HepG2 (cell line): ENCODE measurements around the gene PPFIA4. TPM values are rescaled to one million over a fixed set of nuclear protein-coding genes. Genes with fewer than 3 reads are reported as not detected.

Source experiments
- ATAC-seq: fragments of 200-7000 bp; cut with Tn5 transposase; 3 replicates; pipeline ENCODE4 v1.9.1; 2020; ENCODE audit warnings: mild to moderate bottlenecking, moderate library complexity
- BruUV-seq: library from RNA; stranded (reverse); fragments of 400-500 nt; replicated peaks from 2 replicates; lab custom pipeline; 2021; lab: Mats Ljungman, UMichigan
- CTCF ChIA-PET: fragments of 300-600 bp; formaldehyde crosslinking; extraction: SDS; loops from one replicate; lab custom pipeline; 2021; ENCODE audit warnings: low total read pairs, inconsistent platforms, low intra/inter-chr PET ratio; lab: Yijun Ruan, JAX
- POLR2A ChIA-PET: fragments of 350-600 bp; sonication (Branson Sonifier 250); formaldehyde crosslinking; loops from one replicate; lab custom pipeline; 2020; ENCODE audit warnings: antibody characterized with exemption, inconsistent platforms; lab: Yijun Ruan, JAX
- DNase-seq: peaks from one replicate; pipeline ENCODE4 v3.0.0-alpha.2; 2015; ENCODE audit warnings: low spot score
- FAIRE-seq: peaks from 3 replicates; lab custom pipeline; 2011; peaks lifted over from hg19 to GRCh38; lab: Jason Lieb, UNC
- H2AFZ ChIP-seq: one replicate; pipeline ENCODE4 v1.6.1; 2011; ENCODE audit warnings: low read length, inconsistent platforms
- H3K27ac ChIP-seq: fragments of 300-600 bp; 3 replicates; pipeline ENCODE4 v1.8.0; 2011; ENCODE audit warnings: mixed run types, mild to moderate bottlenecking, mixed read lengths, low read length, inconsistent platforms; ENCODE audit not compliant: insufficient read depth; ENCODE audit errors: extremely low read length
- H3K27me3 ChIP-seq, 2 experiments: fragments of 200-600 bp in 1 of 2; 2 replicates in 1 of 2; 3 replicates in 1 of 2; pipeline versions ENCODE4 v1.6.0 to v1.8.0; 2011; ENCODE audit warnings: low read length in 2 of 2, mild to moderate bottlenecking in 2 of 2, moderate library complexity in 2 of 2, inconsistent platforms in 1 of 2; ENCODE audit not compliant: insufficient read depth in 2 of 2, control insufficient read depth in 1 of 2
- H3K36me3 ChIP-seq, 2 experiments: fragments of 200-600 bp in 1 of 2; replicated peaks in 1 of 2; 2 replicates in 1 of 2; 3 replicates in 1 of 2; pipeline versions ENCODE4 v1.5.1 to v1.8.0; 2011; ENCODE audit warnings: low read length in 2 of 2, inconsistent platforms in 1 of 2; ENCODE audit not compliant: insufficient read depth in 2 of 2, control insufficient read depth in 1 of 2
- H3K4me1 ChIP-seq: 2 replicates; pipeline ENCODE4 v1.5.1; 2012; ENCODE audit warnings: low read length, inconsistent platforms; ENCODE audit not compliant: insufficient read depth
- H3K4me2 ChIP-seq: 2 replicates; pipeline ENCODE4 v1.6.0; 2011; ENCODE audit warnings: low read depth, low read length, inconsistent platforms
- H3K4me3 ChIP-seq, 3 experiments: fragments of 200-600 bp in 1 of 3; sonication (generic), shearing (Covaris generic) in 1 of 3; replicated peaks in 1 of 3; 2 replicates each; pipeline ENCODE4 v1.5.1; 2011 to 2016; ENCODE audit warnings: low read length in 3 of 3, inconsistent platforms in 2 of 3, low read depth in 2 of 3, mild to moderate bottlenecking in 2 of 3, control low read depth in 1 of 3, mixed read lengths in 1 of 3; ENCODE audit not compliant: insufficient read depth in 1 of 3
- H3K79me2 ChIP-seq: one replicate; pipeline ENCODE4 v1.6.1; 2011; ENCODE audit warnings: low read length, inconsistent platforms; ENCODE audit not compliant: insufficient read depth
- H3K9ac ChIP-seq: 2 replicates; pipeline ENCODE4 v1.6.0; 2011; ENCODE audit warnings: mild to moderate bottlenecking, low read depth, low read length, inconsistent platforms; ENCODE audit not compliant: insufficient read depth
- H3K9me3 ChIP-seq: 2 replicates; pipeline ENCODE4 v1.5.1; 2012; ENCODE audit warnings: mild to moderate bottlenecking, low read length
- H4K20me1 ChIP-seq: 2 replicates; pipeline ENCODE4 v1.6.0; 2011; ENCODE audit warnings: inconsistent platforms, mild to moderate bottlenecking, low read length, moderate library complexity; ENCODE audit not compliant: insufficient read depth
- ARNTL ChIP-seq: sonication (generic); formaldehyde crosslinking; IDR thresholded peaks from 2 replicates; pipeline ENCODE4 v1.4.0; 2020; ENCODE audit warnings: mild to moderate bottlenecking, missing genetic modification reagents
- CCAR2 ChIP-seq: fragments of 200-400 bp; formaldehyde crosslinking; optimal IDR thresholded peaks from 2 replicates; pipeline ENCODE3; 2018; ENCODE audit warnings: low read depth, mild to moderate bottlenecking, low read length, moderate library complexity
- MATR3 ChIP-seq: sonication (generic); formaldehyde crosslinking; IDR thresholded peaks from 2 replicates; pipeline ENCODE4 v1.4.0; 2020; ENCODE audit warnings: missing genetic modification reagents
- MYNN ChIP-seq: sonication (generic); formaldehyde crosslinking; IDR thresholded peaks from 2 replicates; pipeline ENCODE4 v1.4.0; 2020; ENCODE audit warnings: mild to moderate bottlenecking, low read depth, missing genetic modification reagents
- RNF2 ChIP-seq: fragments of 450-650 bp; conservative IDR thresholded peaks from 2 replicates; pipeline ENCODE4 v1.6.1; 2016; ENCODE audit warnings: low read depth
- SRSF9 ChIP-seq: fragments of 200-400 bp; formaldehyde crosslinking; IDR thresholded peaks from 2 replicates; pipeline ENCODE4 v1.6.1; 2018; ENCODE audit warnings: borderline replicate concordance, mild to moderate bottlenecking, low read depth, low read length; ENCODE audit not compliant: insufficient read depth, poor library complexity, severe bottlenecking
- U2AF2 ChIP-seq: fragments of 200-400 bp; formaldehyde crosslinking; IDR thresholded peaks from 2 replicates; pipeline ENCODE4 v1.6.1; 2017; ENCODE audit warnings: low read depth, mild to moderate bottlenecking, low read length
- ZNF24 ChIP-seq: fragments of 450-650 bp; IDR thresholded peaks from 2 replicates; pipeline ENCODE4 v1.6.1; 2017; ENCODE audit warnings: antibody characterized with exemption, mild to moderate bottlenecking
- ZNF468 ChIP-seq: sonication (generic); formaldehyde crosslinking; IDR thresholded peaks from 2 replicates; pipeline ENCODE4 v1.8.0; 2022; ENCODE audit warnings: mild to moderate bottlenecking, moderate library complexity, missing genetic modification reagents
- ZNF510 ChIP-seq: sonication (generic); formaldehyde crosslinking; IDR thresholded peaks from 2 replicates; pipeline ENCODE4 v1.4.0; 2020; ENCODE audit warnings: low read depth, mild to moderate bottlenecking, missing genetic modification reagents
- ZNF570 ChIP-seq: sonication (generic); formaldehyde crosslinking; IDR thresholded peaks from 2 replicates; pipeline ENCODE4 v1.4.0; 2020; ENCODE audit warnings: mild to moderate bottlenecking, missing genetic modification reagents, borderline replicate concordance
- ZNF788 ChIP-seq: sonication (generic); formaldehyde crosslinking; IDR thresholded peaks from 2 replicates; pipeline ENCODE4 v1.5.0; 2020; ENCODE audit warnings: mild to moderate bottlenecking, missing genetic modification reagents, borderline replicate concordance
- ZSCAN22 ChIP-seq: sonication (generic); formaldehyde crosslinking; IDR thresholded peaks from 2 replicates; pipeline ENCODE4 v1.4.0; 2020; ENCODE audit warnings: mild to moderate bottlenecking, missing genetic modification reagents
- WGBS: methylation state at CpG from one replicate; pipeline ENCODE4 v1.1.6; 2017; ENCODE audit warnings: low lambda C conversion rate; 5-methylcytosine and 5-hydroxymethylcytosine counted together
- in situ Hi-C: cut with HindIII; loops from 2 replicates; pipeline ENCODE4 v1.10.0; 2017; ENCODE audit warnings: low pct_unique_long_range_greater_than_20kb; ENCODE audit not compliant: extremely low pct_ligation_motif_present
- intact Hi-C: fragments of 100-400 bp; cut with micrococcal nuclease; formaldehyde crosslinking; loops from one replicate; pipeline ENCODE4 v1.10.0; 2022; ENCODE audit not compliant: unreplicated experiment
- polyA plus RNA-seq, 8 experiments: library from polyadenylated mRNA; depleted of rRNA in 3 of 8; stranded (reverse) in 7 of 8; unstranded in 1 of 8; fragments of >200 nt; fragmentation: Illumina TruSeq in 4 of 8; extraction: Trizol in 4 of 8; gene quantifications; 2 replicates each; pipeline versions ENCODE4 v1.2.1 to v1.2.3, GENCODE V29; 2011 to 2016; ENCODE audit warnings: low read depth in 4 of 8, missing spikeins in 1 of 8, mixed read lengths in 1 of 8; ENCODE audit not compliant: insufficient read depth in 1 of 8
- total RNA-seq, 5 experiments: library from RNA; depleted of rRNA; stranded (reverse); fragments of >200 nt; fragmentation: Illumina TruSeq; extraction: Trizol; gene quantifications; 2 replicates each; pipeline ENCODE4 v1.2.3, GENCODE V29; 2016; ENCODE audit warnings: low read depth in 1 of 5
- TF ChIP-seq, protein P1 (sequence below): sonication (generic); formaldehyde crosslinking; IDR thresholded peaks from 2 replicates; pipeline ENCODE4 v1.4.0; 2020; ENCODE audit warnings: mild to moderate bottlenecking, missing genetic modification reagents
- TF ChIP-seq, protein P2 (sequence below): sonication (generic); formaldehyde crosslinking; IDR thresholded peaks from 2 replicates; pipeline ENCODE4 v1.5.1; 2020; ENCODE audit warnings: mild to moderate bottlenecking, missing genetic modification reagents, borderline replicate concordance
- TF ChIP-seq, protein P3 (sequence below): sonication (generic); formaldehyde crosslinking; IDR thresholded peaks from 2 replicates; pipeline ENCODE4 v1.4.0; 2020; ENCODE audit warnings: missing genetic modification reagents

PPFIA4 gene
- total and polyA plus RNA-seq, 2 of the 13 experiments (the other 11 are each of a cell fraction or from before 2014, with no cell fraction given) = 6.4 TPM; not detected in 1

DNA sequence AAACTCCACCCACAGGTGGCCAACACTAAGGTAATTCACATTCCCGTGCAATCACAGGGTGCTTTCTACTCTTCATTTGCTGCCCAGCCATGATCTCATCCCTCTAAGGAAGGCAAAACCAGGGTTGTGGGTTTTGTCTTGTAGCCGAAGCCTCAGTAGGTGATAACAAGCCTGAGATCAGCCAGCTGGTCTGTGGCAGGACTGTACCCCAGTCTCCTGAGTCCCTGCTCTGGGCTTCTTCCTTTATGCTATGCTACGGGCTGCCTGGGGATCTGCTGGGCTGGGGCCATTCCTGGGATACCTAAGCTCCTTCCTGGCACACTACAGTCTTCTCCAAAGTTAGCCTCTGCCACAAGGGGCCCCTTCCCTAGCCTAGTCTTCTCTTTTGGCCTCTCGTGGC, 9.8 kb downstream of the PPFIA4 start:
- Histone ChIP-seq H3K9ac (no peak overlapping the region), H3K4me3 (no peak overlapping the region), H2AFZ (no peak overlapping the region), H3K79me2 (no peaks in the 10 kb centered on the region), H3K4me2 (no peak overlapping the region), H4K20me1 (peaks cover 5% of the 10 kb centered on the region; the same call in 1 of the 2 replicates), H3K9me3 (no peaks in the 10 kb centered on the region), H3K27me3 (peaks cover 2 to 29% of the 10 kb centered on the region in 2 experiments; a peak in 3 of 5 replicates), H3K4me1 (no peaks in the 10 kb centered on the region), H3K36me3 (no peaks in the 10 kb centered on the region), H3K27ac (no peak overlapping the region)
- intact Hi-C loops = loop anchor here (5.0 kb wide), 1 partner anchor 181 kb away; no protein-coding TSS in a partner anchor
- ChIA-PET CTCF (no interaction called here), POLR2A (no interaction called here)
- in situ Hi-C loops = loop anchor here (5.0 kb wide), 2 partner anchors 181 to 236 kb away; no protein-coding TSS in a partner anchor
- BruUV-seq = no TSS peak
- WGBS = 6% methylated on average over 4 of the region's 4 CpGs
- FAIRE-seq (no peak), ATAC-seq (no peak), DNase-seq (no peak)
- no peak for TF ChIP-seq ZNF510 (CRISPR knock-in tag)
- TF ChIP-seq, protein P1, sequence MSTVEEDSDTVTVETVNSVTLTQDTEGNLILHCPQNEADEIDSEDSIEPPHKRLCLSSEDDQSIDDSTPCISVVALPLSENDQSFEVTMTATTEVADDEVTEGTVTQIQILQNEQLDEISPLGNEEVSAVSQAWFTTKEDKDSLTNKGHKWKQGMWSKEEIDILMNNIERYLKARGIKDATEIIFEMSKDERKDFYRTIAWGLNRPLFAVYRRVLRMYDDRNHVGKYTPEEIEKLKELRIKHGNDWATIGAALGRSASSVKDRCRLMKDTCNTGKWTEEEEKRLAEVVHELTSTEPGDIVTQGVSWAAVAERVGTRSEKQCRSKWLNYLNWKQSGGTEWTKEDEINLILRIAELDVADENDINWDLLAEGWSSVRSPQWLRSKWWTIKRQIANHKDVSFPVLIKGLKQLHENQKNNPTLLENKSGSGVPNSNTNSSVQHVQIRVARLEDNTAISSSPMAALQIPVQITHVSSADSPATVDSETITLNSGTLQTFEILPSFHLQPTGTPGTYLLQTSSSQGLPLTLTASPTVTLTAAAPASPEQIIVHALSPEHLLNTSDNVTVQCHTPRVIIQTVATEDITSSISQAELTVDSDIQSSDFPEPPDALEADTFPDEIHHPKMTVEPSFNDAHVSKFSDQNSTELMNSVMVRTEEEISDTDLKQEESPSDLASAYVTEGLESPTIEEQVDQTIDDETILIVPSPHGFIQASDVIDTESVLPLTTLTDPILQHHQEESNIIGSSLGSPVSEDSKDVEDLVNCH (CRISPR knock-in tag) = no peak
- TF ChIP-seq MYNN (CRISPR knock-in tag) = no peak
- no peak for TF ChIP-seq MATR3 (CRISPR knock-in tag)
- no peak for TF ChIP-seq ZNF570 (CRISPR knock-in tag)
- TF ChIP-seq ZNF788 = no peak
- TF ChIP-seq, protein P2, sequence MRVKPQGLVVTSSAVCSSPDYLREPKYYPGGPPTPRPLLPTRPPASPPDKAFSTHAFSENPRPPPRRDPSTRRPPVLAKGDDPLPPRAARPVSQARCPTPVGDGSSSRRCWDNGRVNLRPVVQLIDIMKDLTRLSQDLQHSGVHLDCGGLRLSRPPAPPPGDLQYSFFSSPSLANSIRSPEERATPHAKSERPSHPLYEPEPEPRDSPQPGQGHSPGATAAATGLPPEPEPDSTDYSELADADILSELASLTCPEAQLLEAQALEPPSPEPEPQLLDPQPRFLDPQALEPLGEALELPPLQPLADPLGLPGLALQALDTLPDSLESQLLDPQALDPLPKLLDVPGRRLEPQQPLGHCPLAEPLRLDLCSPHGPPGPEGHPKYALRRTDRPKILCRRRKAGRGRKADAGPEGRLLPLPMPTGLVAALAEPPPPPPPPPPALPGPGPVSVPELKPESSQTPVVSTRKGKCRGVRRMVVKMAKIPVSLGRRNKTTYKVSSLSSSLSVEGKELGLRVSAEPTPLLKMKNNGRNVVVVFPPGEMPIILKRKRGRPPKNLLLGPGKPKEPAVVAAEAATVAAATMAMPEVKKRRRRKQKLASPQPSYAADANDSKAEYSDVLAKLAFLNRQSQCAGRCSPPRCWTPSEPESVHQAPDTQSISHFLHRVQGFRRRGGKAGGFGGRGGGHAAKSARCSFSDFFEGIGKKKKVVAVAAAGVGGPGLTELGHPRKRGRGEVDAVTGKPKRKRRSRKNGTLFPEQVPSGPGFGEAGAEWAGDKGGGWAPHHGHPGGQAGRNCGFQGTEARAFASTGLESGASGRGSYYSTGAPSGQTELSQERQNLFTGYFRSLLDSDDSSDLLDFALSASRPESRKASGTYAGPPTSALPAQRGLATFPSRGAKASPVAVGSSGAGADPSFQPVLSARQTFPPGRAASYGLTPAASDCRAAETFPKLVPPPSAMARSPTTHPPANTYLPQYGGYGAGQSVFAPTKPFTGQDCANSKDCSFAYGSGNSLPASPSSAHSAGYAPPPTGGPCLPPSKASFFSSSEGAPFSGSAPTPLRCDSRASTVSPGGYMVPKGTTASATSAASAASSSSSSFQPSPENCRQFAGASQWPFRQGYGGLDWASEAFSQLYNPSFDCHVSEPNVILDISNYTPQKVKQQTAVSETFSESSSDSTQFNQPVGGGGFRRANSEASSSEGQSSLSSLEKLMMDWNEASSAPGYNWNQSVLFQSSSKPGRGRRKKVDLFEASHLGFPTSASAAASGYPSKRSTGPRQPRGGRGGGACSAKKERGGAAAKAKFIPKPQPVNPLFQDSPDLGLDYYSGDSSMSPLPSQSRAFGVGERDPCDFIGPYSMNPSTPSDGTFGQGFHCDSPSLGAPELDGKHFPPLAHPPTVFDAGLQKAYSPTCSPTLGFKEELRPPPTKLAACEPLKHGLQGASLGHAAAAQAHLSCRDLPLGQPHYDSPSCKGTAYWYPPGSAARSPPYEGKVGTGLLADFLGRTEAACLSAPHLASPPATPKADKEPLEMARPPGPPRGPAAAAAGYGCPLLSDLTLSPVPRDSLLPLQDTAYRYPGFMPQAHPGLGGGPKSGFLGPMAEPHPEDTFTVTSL = no peak
- no peak for TF ChIP-seq ZNF468 (CRISPR knock-in tag)
- TF ChIP-seq RNF2 = no peak
- TF ChIP-seq, protein P3, sequence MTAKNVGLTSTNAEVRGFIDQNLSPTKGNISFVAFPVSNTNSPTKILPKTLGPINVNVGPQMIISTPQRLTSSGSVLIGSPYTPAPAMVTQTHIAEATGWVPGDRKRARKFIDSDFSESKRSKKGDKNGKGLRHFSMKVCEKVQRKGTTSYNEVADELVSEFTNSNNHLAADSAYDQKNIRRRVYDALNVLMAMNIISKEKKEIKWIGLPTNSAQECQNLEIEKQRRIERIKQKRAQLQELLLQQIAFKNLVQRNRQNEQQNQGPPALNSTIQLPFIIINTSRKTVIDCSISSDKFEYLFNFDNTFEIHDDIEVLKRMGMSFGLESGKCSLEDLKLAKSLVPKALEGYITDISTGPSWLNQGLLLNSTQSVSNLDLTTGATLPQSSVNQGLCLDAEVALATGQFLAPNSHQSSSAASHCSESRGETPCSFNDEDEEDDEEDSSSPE (CRISPR knock-in tag) = no peak
- no peak for TF ChIP-seq ZSCAN22 (CRISPR knock-in tag)
- TF ChIP-seq CCAR2 = no peak
- no peak for TF ChIP-seq SRSF9
- TF ChIP-seq U2AF2 = no peak
- TF ChIP-seq ZNF24 = no peak
- no peak for TF ChIP-seq ARNTL (CRISPR knock-in tag)
